ENCODE results near the gene TULP3.
A peak's percentile ranks its signal among the peaks of the same experiment; 100 is the strongest.

Gene TULP3

GRCh38 chr12:2877953-2878732, 12.5 kb upstream of the TULP3 start:
- no peak for DNase-seq

GRCh38 chr12:2879853-2880252, 10.8 kb upstream of the TULP3 start:
- DNase-seq: no peak

- no peak for DNase-seq
These were observed 5.9 kb upstream of the TULP3 start for GRCh38 chr12:2884810-2885209.

GRCh38 chr12:2886768-2887450, 3.8 kb upstream of the TULP3 start:
- no peak for DNase-seq

GRCh38 chr12:2890001-2890387, 697 bp upstream of the TULP3 start:
- DNase-seq: peak in 1 of 2 experiments; percentile 51

GRCh38 chr12:2891240-2892053, 756 bp downstream of the TULP3 start:
- DNase-seq: no peak

- DNase-seq: no peak
These were observed 1.6 kb downstream of the TULP3 start for GRCh38 chr12:2892246-2892645.

GRCh38 chr12:2893007-2893406, 2.3 kb downstream of the TULP3 start:
- DNase-seq: no peak

- no peak for DNase-seq
These were observed 4.4 kb downstream of the TULP3 start for GRCh38 chr12:2895051-2895451.

GRCh38 chr12:2895511-2895910, 4.8 kb downstream of the TULP3 start:
- DNase-seq: no peak

GRCh38 chr12:2897418-2897817, 6.7 kb downstream of the TULP3 start:
- no peak for DNase-seq

- DNase-seq: no peak
These were observed 10.0 kb downstream of the TULP3 start for GRCh38 chr12:2900642-2901041.

GRCh38 chr12:2902272-2902880, 11.7 kb downstream of the TULP3 start:
- peak in 1 of 2 experiments; percentile 38 for DNase-seq

GRCh38 chr12:2904260-2904659, 13.6 kb downstream of the TULP3 start:
- no peak for DNase-seq

GRCh38 chr12:2912216-2912575, 21.5 kb downstream of the TULP3 start:
- no peak for DNase-seq

GRCh38 chr12:2919249-2919648, 28.6 kb downstream of the TULP3 start:
- no peak for DNase-seq

- no peak for DNase-seq
These were observed 31.6 kb downstream of the TULP3 start for GRCh38 chr12:2922329-2922728.

- no peak for DNase-seq
These were observed 32.4 kb downstream of the TULP3 start for GRCh38 chr12:2923057-2923456.

GRCh38 chr12:2924019-2924418, 33.3 kb downstream of the TULP3 start:
- no peak for DNase-seq

- DNase-seq: no peak
These were observed 34.8 kb downstream of the TULP3 start for GRCh38 chr12:2925322-2925995.

- DNase-seq: no peak
These were observed 40.2 kb downstream of the TULP3 start for GRCh38 chr12:2930865-2931264.

- DNase-seq: no peak
These were observed 42.9 kb downstream of the TULP3 start for GRCh38 chr12:2933586-2933985.

- DNase-seq: no peak
These were observed 43.7 kb downstream of the TULP3 start for GRCh38 chr12:2934371-2934770.
